Liver (tissue), 9 donors: ENCODE measurements around the gene MOK. TPM values are rescaled to one million over a fixed set of nuclear protein-coding genes. Genes with fewer than 3 reads are reported as not detected.

Experiments used
- DNase-seq: peaks from one replicate; pipeline ENCODE4 v3.0.0-alpha.2; 2017; ENCODE audit warnings: low spot score
- H3K27ac ChIP-seq, 2 donors: one replicate each; pipeline ENCODE4 v1.7.0; 2013; ENCODE audit warnings: inconsistent platforms in 2 of 2, low read length in 2 of 2, control low read depth in 1 of 2, low read depth in 1 of 2, mild to moderate bottlenecking in 1 of 2
- H3K27me3 ChIP-seq, 4 donors: one replicate each; pipeline versions ENCODE4 v1.6.1 to v1.7.0; 2013; ENCODE audit warnings: low read length in 3 of 4, inconsistent platforms in 1 of 4, mild to moderate bottlenecking in 1 of 4, moderate library complexity in 1 of 4; ENCODE audit not compliant: control insufficient read depth in 4 of 4, insufficient read depth in 4 of 4
- H3K36me3 ChIP-seq, 4 donors: one replicate each; pipeline versions ENCODE4 v1.6.1 to v1.7.0; 2013; ENCODE audit warnings: low read length in 3 of 4, mild to moderate bottlenecking in 3 of 4, low read depth in 1 of 4, moderate library complexity in 1 of 4; ENCODE audit not compliant: control insufficient read depth in 4 of 4, insufficient read depth in 3 of 4
- H3K4me1 ChIP-seq, 4 donors: one replicate each; pipeline versions ENCODE4 v1.6.1 to v1.7.0; 2013; ENCODE audit warnings: low read length in 3 of 4, mild to moderate bottlenecking in 3 of 4, moderate library complexity in 1 of 4; ENCODE audit not compliant: control insufficient read depth in 4 of 4, insufficient read depth in 4 of 4
- H3K4me3 ChIP-seq, 3 donors: one replicate each; pipeline versions ENCODE4 v1.6.1 to v1.7.0; 2013; ENCODE audit warnings: low read length in 3 of 3, control low read depth in 1 of 3, low read depth in 1 of 3, mild to moderate bottlenecking in 1 of 3
- H3K9ac ChIP-seq, 2 donors: one replicate each; pipeline ENCODE4 v1.7.0; 2013; ENCODE audit warnings: low read length in 2 of 2, mild to moderate bottlenecking in 2 of 2, moderate library complexity in 2 of 2, control low read depth in 1 of 2, low read depth in 1 of 2
- H3K9me3 ChIP-seq, 4 donors: one replicate each; pipeline versions ENCODE4 v1.6.1 to v1.7.0; 2013; ENCODE audit warnings: low read length in 3 of 4; ENCODE audit not compliant: control insufficient read depth in 4 of 4
- CTCF ChIP-seq: fragments of 150-350 bp; IDR thresholded peaks from 2 replicates; pipeline ENCODE4 v1.5.1; 2017; ENCODE audit warnings: improper control_type of control experiment, low read depth, low read length; ENCODE audit not compliant: missing input control
- EGR1 ChIP-seq, 2 donors: IDR thresholded peaks; 2 replicates each; pipeline ENCODE4 v1.6.1; 2016 to 2018; ENCODE audit warnings: antibody characterized with exemption in 2 of 2, low read depth in 2 of 2
- FOXA1 ChIP-seq: IDR thresholded peaks from 2 replicates; pipeline ENCODE4 v1.6.1; 2016; ENCODE audit warnings: antibody characterized with exemption
- FOXA2 ChIP-seq: IDR thresholded peaks from 2 replicates; pipeline ENCODE4 v1.6.1; 2016; ENCODE audit warnings: antibody characterized with exemption
- GABPA ChIP-seq, 2 donors: IDR thresholded peaks in 1 of 2; conservative IDR thresholded peaks in 1 of 2; 2 replicates each; pipeline ENCODE4 v1.6.1; 2016; ENCODE audit warnings: antibody characterized with exemption in 2 of 2, mild to moderate bottlenecking in 1 of 2, moderate library complexity in 1 of 2
- HNF4A ChIP-seq, 2 donors: conservative IDR thresholded peaks; 2 replicates each; pipeline ENCODE4 v1.6.1; 2016; ENCODE audit warnings: antibody characterized with exemption in 2 of 2, mild to moderate bottlenecking in 2 of 2
- HNF4G ChIP-seq: IDR thresholded peaks from 2 replicates; pipeline ENCODE4 v1.6.1; 2016; ENCODE audit warnings: antibody characterized with exemption
- JUND ChIP-seq, 2 donors: IDR thresholded peaks; 2 replicates each; pipeline ENCODE4 v1.6.1; 2016; ENCODE audit warnings: antibody characterized with exemption in 2 of 2
- MAX ChIP-seq: IDR thresholded peaks from 2 replicates; pipeline ENCODE4 v1.6.1; 2016; ENCODE audit warnings: antibody characterized with exemption
- NR2F2 ChIP-seq: IDR thresholded peaks from 2 replicates; pipeline ENCODE4 v1.6.1; 2016; ENCODE audit warnings: antibody characterized with exemption
- REST ChIP-seq: IDR thresholded peaks from 2 replicates; pipeline ENCODE4 v1.6.1; 2016; ENCODE audit warnings: antibody characterized with exemption, mild to moderate bottlenecking
- RXRA ChIP-seq, 2 donors: IDR thresholded peaks; 2 replicates each; pipeline ENCODE4 v1.6.1; 2017 to 2018; ENCODE audit warnings: antibody characterized with exemption in 2 of 2, mild to moderate bottlenecking in 1 of 2
- SP1 ChIP-seq: IDR thresholded peaks from 2 replicates; pipeline ENCODE4 v1.6.1; 2018; ENCODE audit warnings: antibody characterized with exemption, mild to moderate bottlenecking
- TAF1 ChIP-seq: conservative IDR thresholded peaks from 2 replicates; pipeline ENCODE4 v1.6.1; 2016; ENCODE audit warnings: antibody characterized with exemption, mild to moderate bottlenecking
- YY1 ChIP-seq: IDR thresholded peaks from 2 replicates; pipeline ENCODE4 v1.6.1; 2016; ENCODE audit warnings: antibody characterized with exemption, mild to moderate bottlenecking
- ZBTB33 ChIP-seq: IDR thresholded peaks from 2 replicates; pipeline ENCODE4 v1.6.1; 2016; ENCODE audit warnings: antibody characterized with exemption
- WGBS: extraction: QIAGEN DNeasy Blood & Tissue Kit; methylation state at CpG from one replicate; pipeline ENCODE4 v1.1.7; 2013; 5-methylcytosine and 5-hydroxymethylcytosine counted together
- polyA plus RNA-seq, 2 donors: library from polyadenylated mRNA; stranded (reverse) in 1 of 2; unstranded in 1 of 2; fragments of 200-250 nt in 1 of 2; fragments of >200 nt in 1 of 2; fragmentation: Nextera tagmentation in 1 of 2; extraction: Ambion mirVana in 1 of 2; gene quantifications; one replicate each; pipeline versions ENCODE4 v1.2.1 to v1.2.3, GENCODE V29; 2013 to 2015
- total RNA-seq, 2 donors: library from RNA; depleted of rRNA; stranded (reverse); fragments of >200 nt; gene quantifications; one replicate each; pipeline ENCODE4 v1.2.3, GENCODE V29; 2014
- TF ChIP-seq, protein P1 (sequence below): IDR thresholded peaks from 2 replicates; pipeline ENCODE4 v1.6.1; 2016; ENCODE audit warnings: antibody characterized with exemption
- donor health status: healthy.
- donor health status: healthy.
- donor health status: healthy.
- donor health status: healthy.
- donor health status: healthy.

MOK gene
- total and polyA plus RNA-seq, 4 donors, result 2.4 to 6.4 (median 2.9) TPM

DNA sequence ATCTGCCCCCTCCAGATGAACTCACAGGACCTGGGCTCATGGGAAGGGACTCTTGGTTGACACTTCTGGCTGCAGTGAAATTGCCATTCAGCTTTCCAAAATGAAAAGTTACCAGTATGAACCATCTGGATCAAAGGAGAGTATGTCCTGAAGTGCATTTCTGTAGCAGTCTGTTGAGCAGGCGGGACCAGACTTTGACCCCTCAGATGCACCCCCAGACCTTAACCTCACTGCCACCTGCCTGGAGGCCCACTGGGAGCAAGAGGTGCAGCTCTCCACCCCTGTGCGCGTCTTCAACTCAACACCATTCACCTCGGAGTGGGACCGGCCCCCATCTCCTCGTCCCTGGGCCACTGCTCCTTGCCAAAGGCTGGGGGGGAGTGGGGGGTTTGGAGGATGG lies 55.0 kb downstream of the MOK start:
- Histone ChIP-seq H3K36me3 (no peaks in the 10 kb centered on the region), H3K27me3 (no peaks in the 10 kb centered on the region), H3K9ac (no peak overlapping the region), H3K9me3 (no peaks in the 10 kb centered on the region), H3K4me1 (no peaks in the 10 kb centered on the region), H3K4me3 (no peak overlapping the region), H3K27ac (no peak overlapping the region)
- DNase-seq, result no peak
- TF ChIP-seq NR2F2 (no peak), CTCF (no peak), MAX (no peak), GABPA (IDR thresholded peaks at IDR 0.05 in 1 of 2, conservative IDR thresholded peaks at IDR 0.05 in 1 of 2) (no peak), REST (no peak), FOXA1 (no peak), ZBTB33 (no peak), HNF4G (no peak), YY1 (no peak), TAF1 (no peak), SP1 (no peak), JUND (IDR thresholded peaks at IDR 0.05) (no peak)
- TF ChIP-seq, protein P1, sequence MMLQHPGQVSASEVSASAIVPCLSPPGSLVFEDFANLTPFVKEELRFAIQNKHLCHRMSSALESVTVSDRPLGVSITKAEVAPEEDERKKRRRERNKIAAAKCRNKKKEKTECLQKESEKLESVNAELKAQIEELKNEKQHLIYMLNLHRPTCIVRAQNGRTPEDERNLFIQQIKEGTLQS, result no peak
- 97% methylated on average over 6 of the region's 6 CpGs for WGBS

- H3K27ac ChIP-seq, result no peak overlapping the region
- no peaks in the 10 kb centered on the region for H3K27me3 ChIP-seq
- no peak overlapping the region for H3K4me3 ChIP-seq
- DNase-seq, result no peak
- H3K9ac ChIP-seq, result no peak overlapping the region
- no peaks in the 10 kb centered on the region for H3K4me1 ChIP-seq
- WGBS, result 91% methylated on average over 12 of the region's 12 CpGs
- H3K36me3 ChIP-seq, result no peaks in the 10 kb centered on the region
- H3K9me3 ChIP-seq, result no peaks in the 10 kb centered on the region
- TF ChIP-seq ZBTB33 (no peak), MAX (no peak), RXRA (IDR thresholded peaks at IDR 0.05) (no peak), FOXA1 (no peak), FOXA2 (no peak), NR2F2 (no peak), EGR1 (IDR thresholded peaks at IDR 0.05; ENCODE audit: low read depth in 2 of 2) (no peak), HNF4A (conservative IDR thresholded peaks at IDR 0.05) (no peak), SP1 (no peak), TAF1 (no peak), YY1 (no peak), CTCF (no peak)
- TF ChIP-seq, protein P1, result no peak
Observed at GRCh38 chr14:102249041-102249440, 55.9 kb downstream of the MOK start.
